ENCODE data around the gene CASP10. TPM values are rescaled to one million over a fixed set of nuclear protein-coding genes. Genes with fewer than 3 reads are reported as not detected.

CASP10 gene
- total and polyA plus RNA-seq, 9 of the 15 experiments (the other 6 are each of a cell fraction or from before 2014, with no cell fraction given), result 7.1 to 20.4 (median 10.8) TPM

DNA sequence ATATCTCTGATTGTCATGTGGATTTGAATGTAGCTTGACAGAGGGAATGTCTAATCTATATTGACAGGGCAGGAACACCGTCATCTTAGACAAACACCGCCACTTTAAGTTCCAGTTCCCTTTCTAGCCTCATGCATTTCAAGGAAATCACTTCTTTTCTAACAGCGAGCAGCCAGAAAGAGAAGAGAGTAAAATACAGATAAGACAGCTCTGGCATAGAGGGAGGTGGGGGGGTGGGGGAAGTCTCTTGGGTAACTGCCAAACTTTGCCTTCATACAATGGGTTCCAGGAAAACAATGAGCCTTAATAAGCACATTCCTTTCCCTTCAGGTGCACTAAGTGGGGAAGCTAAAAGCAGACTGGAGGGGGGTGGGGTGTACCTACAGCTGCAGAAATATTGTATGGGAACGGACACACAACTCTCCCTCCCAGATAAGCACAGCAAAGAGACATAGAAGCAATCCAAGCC, 37.2 kb downstream of the CASP10 start (continued):
- TF ChIP-seq FOXM1 (IDR thresholded peaks at IDR 0.05; ENCODE audit: low read depth) (no peak; the same call in 1 of the 2 replicates), FOXM1 (CRISPR knock-in tag; IDR thresholded peaks at IDR 0.05; ENCODE audit: low read depth) (no peak), KLF16 (IDR thresholded peaks at IDR 0.05) (no peak), HMG20B (CRISPR knock-in tag; IDR thresholded peaks at IDR 0.05) (no peak), ELF1 (tag; IDR thresholded peaks at IDR 0.05) (no peak), OTX1 (CRISPR knock-in tag; IDR thresholded peaks at IDR 0.05) (no peak), ZNF282 (CRISPR knock-in tag; IDR thresholded peaks at IDR 0.05) (no peak), ZNF699 (CRISPR knock-in tag; IDR thresholded peaks at IDR 0.05; ENCODE audit: insufficient replicate concordance) (no peak), SRSF7 (optimal IDR thresholded peaks at IDR 0.05; ENCODE audit: low read depth, low read length) (no peak), SMAD1 (IDR thresholded peaks at IDR 0.05; ENCODE audit: low read depth, low read length, partially characterized antibody) (no peak), CBX8 (IDR thresholded peaks at IDR 0.05; ENCODE audit: borderline replicate concordance, extremely low read depth, low read depth, low read length, poor library complexity, severe bottlenecking) (no peak), ATF7 (IDR thresholded peaks at IDR 0.05) (peak; percentile 61), EP400 (IDR thresholded peaks at IDR 0.05) (peak; percentile 59; the same call in 1 of the 2 replicates), MEIS2 (IDR thresholded peaks at IDR 0.05; ENCODE audit: partially characterized antibody) (peak; percentile 72), SMARCC2 (IDR thresholded peaks at IDR 0.05; ENCODE audit: low read depth) (peak; percentile 58; the same call in 1 of the 2 replicates), NONO (IDR thresholded peaks at IDR 0.05; ENCODE audit: low read depth in 2 of 2, low read length in 1 of 2) (0 out of 4 replicates have a peak, but pooled peaks of 1 of the 2 experiments have one; percentile 30), ZKSCAN1 (IDR thresholded peaks at IDR 0.05; ENCODE audit: low read depth, low read length) (no peak), CEBPG (CRISPR knock-in tag; IDR thresholded peaks at IDR 0.05) (no peak), CEBPG (tag; conservative IDR thresholded peaks at IDR 0.05 in 1 of 2, IDR thresholded peaks at IDR 0.05 in 1 of 2) (no peak), NFIC (IDR thresholded peaks at IDR 0.05) (peak; percentile 96)
- TF ChIP-seq, protein P1, sequence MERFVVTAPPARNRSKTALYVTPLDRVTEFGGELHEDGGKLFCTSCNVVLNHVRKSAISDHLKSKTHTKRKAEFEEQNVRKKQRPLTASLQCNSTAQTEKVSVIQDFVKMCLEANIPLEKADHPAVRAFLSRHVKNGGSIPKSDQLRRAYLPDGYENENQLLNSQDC (CRISPR knock-in tag; IDR thresholded peaks at IDR 0.05), result no peak
- TF ChIP-seq, protein P2, sequence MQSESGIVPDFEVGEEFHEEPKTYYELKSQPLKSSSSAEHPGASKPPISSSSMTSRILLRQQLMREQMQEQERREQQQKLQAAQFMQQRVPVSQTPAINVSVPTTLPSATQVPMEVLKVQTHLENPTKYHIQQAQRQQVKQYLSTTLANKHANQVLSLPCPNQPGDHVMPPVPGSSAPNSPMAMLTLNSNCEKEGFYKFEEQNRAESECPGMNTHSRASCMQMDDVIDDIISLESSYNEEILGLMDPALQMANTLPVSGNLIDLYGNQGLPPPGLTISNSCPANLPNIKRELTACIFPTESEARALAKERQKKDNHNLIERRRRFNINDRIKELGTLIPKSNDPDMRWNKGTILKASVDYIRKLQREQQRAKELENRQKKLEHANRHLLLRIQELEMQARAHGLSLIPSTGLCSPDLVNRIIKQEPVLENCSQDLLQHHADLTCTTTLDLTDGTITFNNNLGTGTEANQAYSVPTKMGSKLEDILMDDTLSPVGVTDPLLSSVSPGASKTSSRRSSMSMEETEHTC (IDR thresholded peaks at IDR 0.05), result no peak
- TF ChIP-seq, protein P3, sequence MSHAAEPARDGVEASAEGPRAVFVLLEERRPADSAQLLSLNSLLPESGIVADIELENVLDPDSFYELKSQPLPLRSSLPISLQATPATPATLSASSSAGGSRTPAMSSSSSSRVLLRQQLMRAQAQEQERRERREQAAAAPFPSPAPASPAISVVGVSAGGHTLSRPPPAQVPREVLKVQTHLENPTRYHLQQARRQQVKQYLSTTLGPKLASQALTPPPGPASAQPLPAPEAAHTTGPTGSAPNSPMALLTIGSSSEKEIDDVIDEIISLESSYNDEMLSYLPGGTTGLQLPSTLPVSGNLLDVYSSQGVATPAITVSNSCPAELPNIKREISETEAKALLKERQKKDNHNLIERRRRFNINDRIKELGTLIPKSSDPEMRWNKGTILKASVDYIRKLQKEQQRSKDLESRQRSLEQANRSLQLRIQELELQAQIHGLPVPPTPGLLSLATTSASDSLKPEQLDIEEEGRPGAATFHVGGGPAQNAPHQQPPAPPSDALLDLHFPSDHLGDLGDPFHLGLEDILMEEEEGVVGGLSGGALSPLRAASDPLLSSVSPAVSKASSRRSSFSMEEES (CRISPR knock-in tag; IDR thresholded peaks at IDR 0.05), result no peak
- TF ChIP-seq, protein P4, sequence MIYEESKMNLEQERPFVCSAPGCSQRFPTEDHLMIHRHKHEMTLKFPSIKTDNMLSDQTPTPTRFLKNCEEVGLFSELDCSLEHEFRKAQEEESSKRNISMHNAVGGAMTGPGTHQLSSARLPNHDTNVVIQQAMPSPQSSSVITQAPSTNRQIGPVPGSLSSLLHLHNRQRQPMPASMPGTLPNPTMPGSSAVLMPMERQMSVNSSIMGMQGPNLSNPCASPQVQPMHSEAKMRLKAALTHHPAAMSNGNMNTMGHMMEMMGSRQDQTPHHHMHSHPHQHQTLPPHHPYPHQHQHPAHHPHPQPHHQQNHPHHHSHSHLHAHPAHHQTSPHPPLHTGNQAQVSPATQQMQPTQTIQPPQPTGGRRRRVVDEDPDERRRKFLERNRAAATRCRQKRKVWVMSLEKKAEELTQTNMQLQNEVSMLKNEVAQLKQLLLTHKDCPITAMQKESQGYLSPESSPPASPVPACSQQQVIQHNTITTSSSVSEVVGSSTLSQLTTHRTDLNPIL (CRISPR knock-in tag; IDR thresholded peaks at IDR 0.05), result no peak

Data from K562 (cell line).